ENCODE measurements around the gene C1orf35. TPM values are rescaled to one million over a fixed set of nuclear protein-coding genes. Genes with fewer than 3 reads are reported as not detected.

C1orf35 gene
- total RNA-seq, 1 donor from 2014 or later = 11.8 TPM

- H3K79me2 ChIP-seq (ENCODE audit: low read depth) = peaks cover 8% of the 10 kb centered on the region
- no peaks in the 10 kb centered on the region for H3K9me3 ChIP-seq (ENCODE audit: low read depth)
- peaks cover 4% of the 10 kb centered on the region for H3K4me1 Mint-ChIP-seq
- H3K4me2 ChIP-seq = peak overlapping the region; percentile 52
- no peaks in the 10 kb centered on the region for H3K9me3 Mint-ChIP-seq
- H3K36me3 ChIP-seq = no peaks in the 10 kb centered on the region
- peak overlapping the region; percentile 27 for H3K27ac ChIP-seq
- no peak overlapping the region for H3K27ac Mint-ChIP-seq
- H3K4me3 ChIP-seq = no peak overlapping the region
- H2AFZ ChIP-seq (replicated peaks) = no peak overlapping the region
- H3K36me3 Mint-ChIP-seq = no peaks in the 10 kb centered on the region
- no peak for DNase-seq (ENCODE audit: low spot score)
- no peaks in the 10 kb centered on the region for H3K27me3 ChIP-seq
- no peak for TF ChIP-seq EZH2 (IDR thresholded peaks at IDR 0.05)
- TF ChIP-seq EZH2phosphoT487 (IDR thresholded peaks at IDR 0.05) = no peak
- no peak for TF ChIP-seq CTCF (IDR thresholded peaks at IDR 0.05)
- peaks cover 14% of the 10 kb centered on the region for H3K4me1 ChIP-seq
- no peaks in the 10 kb centered on the region for H3F3A ChIP-seq (ENCODE audit: low read depth)
- peak overlapping the region; percentile 60 for H3K9ac ChIP-seq
- H4K20me1 ChIP-seq (ENCODE audit: low read depth) = peaks cover 3% of the 10 kb centered on the region
- H3K4me3 Mint-ChIP-seq = no peak overlapping the region
- H3K27me3 Mint-ChIP-seq (ENCODE audit: insufficient read depth, low read depth) = no peaks in the 10 kb centered on the region
Observed at GRCh38 chr1:228148935-228149405, 45.8 kb upstream of the C1orf35 start.

GRCh38 chr1:228148196-228148861, 45.2 kb upstream of the C1orf35 start:
- Histone ChIP-seq H3K4me3 (no peak overlapping the region), H3K36me3 (no peaks in the 10 kb centered on the region), H3K9ac (no peak overlapping the region), H3K79me2 (ENCODE audit: low read depth) (peaks cover 14% of the 10 kb centered on the region), H4K20me1 (ENCODE audit: low read depth) (peaks cover 3% of the 10 kb centered on the region), H3F3A (ENCODE audit: low read depth) (no peaks in the 10 kb centered on the region), H3K27me3 (no peaks in the 10 kb centered on the region), H3K9me3 (ENCODE audit: low read depth) (no peaks in the 10 kb centered on the region), H2AFZ (replicated peaks) (no peak overlapping the region), H3K27ac (no peak overlapping the region), H3K4me1 (peaks cover 14% of the 10 kb centered on the region), H3K4me2 (no peak overlapping the region)
- Mint-ChIP-seq H3K4me1 (peaks cover 10% of the 10 kb centered on the region), H3K9me3 (no peaks in the 10 kb centered on the region), H3K4me3 (no peak overlapping the region), H3K36me3 (no peaks in the 10 kb centered on the region), H3K27me3 (ENCODE audit: insufficient read depth, low read depth) (no peaks in the 10 kb centered on the region), H3K27ac (no peak overlapping the region)
- TF ChIP-seq EZH2 (IDR thresholded peaks at IDR 0.05) = no peak
- no peak for DNase-seq (ENCODE audit: low spot score)

GRCh38 chr1:228147768-228148167, 44.6 kb upstream of the C1orf35 start:
- Histone ChIP-seq H3K4me1 (peaks cover 14% of the 10 kb centered on the region), H3K27me3 (no peaks in the 10 kb centered on the region), H3F3A (ENCODE audit: low read depth) (no peaks in the 10 kb centered on the region), H3K4me2 (no peak overlapping the region), H2AFZ (replicated peaks) (no peak overlapping the region), H3K27ac (no peak overlapping the region), H3K9ac (no peak overlapping the region), H3K79me2 (ENCODE audit: low read depth) (peaks cover 20% of the 10 kb centered on the region), H3K36me3 (no peaks in the 10 kb centered on the region), H3K4me3 (no peak overlapping the region), H3K9me3 (ENCODE audit: low read depth) (no peaks in the 10 kb centered on the region), H4K20me1 (ENCODE audit: low read depth) (peaks cover 3% of the 10 kb centered on the region)
- Mint-ChIP-seq H3K27me3 (ENCODE audit: insufficient read depth, low read depth) (no peaks in the 10 kb centered on the region), H3K4me3 (no peak overlapping the region), H3K9me3 (no peaks in the 10 kb centered on the region), H3K27ac (no peak overlapping the region), H3K36me3 (no peaks in the 10 kb centered on the region), H3K4me1 (peaks cover 11% of the 10 kb centered on the region)
- no peak for TF ChIP-seq EZH2 (IDR thresholded peaks at IDR 0.05)
- no peak for TF ChIP-seq EZH2phosphoT487 (IDR thresholded peaks at IDR 0.05)
- no peak for TF ChIP-seq CTCF (IDR thresholded peaks at IDR 0.05)
- DNase-seq (ENCODE audit: low spot score) = no peak

GRCh38 chr1:228147151-228147693, 44.1 kb upstream of the C1orf35 start:
- no peak for DNase-seq (ENCODE audit: low spot score)
- Mint-ChIP-seq H3K36me3 (no peaks in the 10 kb centered on the region), H3K27ac (no peak overlapping the region), H3K27me3 (ENCODE audit: insufficient read depth, low read depth) (no peaks in the 10 kb centered on the region), H3K4me1 (peaks cover 11% of the 10 kb centered on the region), H3K9me3 (no peaks in the 10 kb centered on the region), H3K4me3 (no peak overlapping the region)
- peaks cover 25% of the 10 kb centered on the region for H3K79me2 ChIP-seq (ENCODE audit: low read depth)
- H3K9ac ChIP-seq = no peak overlapping the region
- no peaks in the 10 kb centered on the region for H3F3A ChIP-seq (ENCODE audit: low read depth)
- H3K4me3 ChIP-seq = no peak overlapping the region
- H3K36me3 ChIP-seq = no peaks in the 10 kb centered on the region
- H3K9me3 ChIP-seq (ENCODE audit: low read depth) = no peaks in the 10 kb centered on the region
- TF ChIP-seq EZH2phosphoT487 (IDR thresholded peaks at IDR 0.05) (no peak), EZH2 (IDR thresholded peaks at IDR 0.05) (no peak), CTCF (IDR thresholded peaks at IDR 0.05) (no peak)
- H3K4me2 ChIP-seq = no peak overlapping the region
- no peaks in the 10 kb centered on the region for H3K27me3 ChIP-seq
- H2AFZ ChIP-seq (replicated peaks) = no peak overlapping the region
- H3K4me1 ChIP-seq = peaks cover 14% of the 10 kb centered on the region
- peaks cover 3% of the 10 kb centered on the region for H4K20me1 ChIP-seq (ENCODE audit: low read depth)
- H3K27ac ChIP-seq = no peak overlapping the region

All from neural progenitor cell (in vitro differentiated cells).